Tibial nerve (tissue), 4 donors: ENCODE data around the gene DPP7.

Experiments
- CTCF ChIP-seq, 5 experiments: fragments of 200-600 bp in 3 of 5; fragments of 450-650 bp in 2 of 5; sonication (generic) in 3 of 5; IDR thresholded peaks; one replicate each; pipeline ENCODE4 v1.5.1; 2016 to 2019; ENCODE audit warnings: antibody characterized with exemption in 5 of 5, mild to moderate bottlenecking in 3 of 5, moderate library complexity in 2 of 5
- EP300 ChIP-seq, 2 donors: sonication (generic); formaldehyde crosslinking; IDR thresholded peaks; one replicate each; pipeline ENCODE4 v1.6.1; 2017; ENCODE audit warnings: antibody characterized with exemption in 2 of 2, mild to moderate bottlenecking in 1 of 2
- POLR2A ChIP-seq, 2 donors: fragments of 450-650 bp; IDR thresholded peaks; one replicate each; pipeline ENCODE4 v1.6.1; 2017; ENCODE audit warnings: antibody characterized with exemption in 2 of 2, mild to moderate bottlenecking in 2 of 2, moderate library complexity in 2 of 2

- TF ChIP-seq POLR2A (IDR thresholded peaks at IDR 0.05) (no peak), CTCF (IDR thresholded peaks at IDR 0.05) (no peak), EP300 (IDR thresholded peaks at IDR 0.05) (no peak)
These were observed 35.1 kb downstream of the DPP7 start for GRCh38 chr9:137079401-137079787.
